Measurements from ENCODE around the gene MCM9.
"Not testable (repeated sequence)": the region's sequence is repeated elsewhere in the genome, so short reads cannot be mapped to it uniquely, and the experiment has no call there.

Gene MCM9

DNA sequence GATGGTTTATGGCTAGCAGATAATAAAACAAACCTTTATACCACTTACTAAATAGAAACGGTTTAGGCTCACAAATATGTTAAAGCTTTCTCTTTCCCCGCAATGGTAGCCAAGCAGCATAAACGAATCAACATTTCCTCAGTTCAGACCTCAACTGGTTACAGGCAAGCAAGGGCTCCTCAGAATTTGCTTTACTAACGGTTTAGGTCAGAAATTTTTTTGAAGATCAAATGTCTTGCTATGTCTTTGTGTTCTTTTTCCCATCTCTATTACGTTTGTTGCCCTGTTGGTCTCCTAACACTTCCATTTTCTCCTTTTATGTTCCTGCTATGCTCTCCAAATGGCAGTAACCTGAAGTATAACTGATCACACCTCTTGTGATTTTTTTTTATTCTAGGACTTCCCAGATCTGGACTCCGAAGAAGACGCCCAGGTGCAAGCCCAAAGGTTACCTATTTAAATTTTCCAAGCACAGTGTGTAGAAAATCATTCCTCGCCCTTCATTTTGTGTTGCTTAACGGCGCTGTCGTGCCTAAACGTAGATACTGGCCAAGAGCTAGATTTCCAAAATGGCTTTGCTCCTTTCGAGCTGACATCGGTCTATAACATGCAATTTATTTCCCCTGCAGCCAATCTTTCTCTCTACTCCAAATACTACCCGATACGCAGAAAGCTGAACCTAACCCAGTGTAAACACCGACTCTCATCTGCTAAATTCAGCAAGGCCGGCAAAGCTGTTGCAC, 41.7 kb downstream of the MCM9 start:
- DNase-seq, result peak; percentile 93

GRCh38 chr6:118892355-118892991, 42.5 kb downstream of the MCM9 start:
- DNase-seq, result peak; percentile 31

GRCh38 chr6:118890997-118891790, 43.8 kb downstream of the MCM9 start:
- no peak for DNase-seq

- peak; percentile 66 for DNase-seq
These were observed 45.8 kb downstream of the MCM9 start for GRCh38 chr6:118889163-118889562.

GRCh38 chr6:118886641-118887040, 48.3 kb downstream of the MCM9 start:
- no peak for DNase-seq

- DNase-seq, result no peak
These were observed 52.5 kb downstream of the MCM9 start for GRCh38 chr6:118882314-118882905.

DNA sequence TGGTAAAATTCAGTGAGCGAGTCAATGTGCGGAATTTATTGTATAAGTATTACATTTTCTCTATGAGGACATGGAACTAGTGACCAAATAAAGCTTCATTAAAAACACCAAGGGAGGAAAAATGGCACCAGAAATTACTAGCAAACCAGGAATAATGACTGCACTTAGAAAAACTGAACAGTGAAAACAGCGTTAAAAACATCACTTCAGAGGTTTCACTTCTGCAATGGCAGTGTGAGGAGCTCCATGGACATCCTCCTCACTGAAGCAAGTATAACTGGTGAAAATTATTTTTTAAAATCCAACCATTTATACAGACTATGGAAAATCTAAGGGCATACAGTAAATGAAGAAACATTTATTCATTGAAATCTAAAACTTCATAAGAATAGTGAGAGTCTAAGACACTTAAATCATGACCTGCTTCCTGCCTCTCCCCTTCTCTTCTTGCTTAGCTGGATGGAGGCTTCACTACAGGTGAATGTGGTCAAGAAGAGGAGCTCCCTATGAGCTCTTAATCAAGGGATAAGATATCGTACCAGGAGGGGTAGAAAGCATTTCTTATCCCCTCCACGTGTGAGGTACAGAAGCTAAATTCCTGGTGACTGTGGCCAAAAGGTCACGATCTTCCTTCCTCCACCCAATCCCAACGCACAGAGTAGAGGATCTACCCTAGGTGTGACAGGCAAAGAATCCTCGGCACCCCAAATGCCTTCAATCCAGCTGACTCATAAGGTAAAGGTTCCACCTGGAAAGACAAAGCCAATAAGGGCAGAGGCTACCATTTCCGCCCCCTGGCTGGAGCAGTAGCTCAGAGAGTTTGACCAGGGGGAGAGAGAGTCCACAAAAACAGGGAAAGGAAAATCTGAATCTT, 53.3 kb downstream of the MCM9 start:
- no peak for DNase-seq

DNA sequence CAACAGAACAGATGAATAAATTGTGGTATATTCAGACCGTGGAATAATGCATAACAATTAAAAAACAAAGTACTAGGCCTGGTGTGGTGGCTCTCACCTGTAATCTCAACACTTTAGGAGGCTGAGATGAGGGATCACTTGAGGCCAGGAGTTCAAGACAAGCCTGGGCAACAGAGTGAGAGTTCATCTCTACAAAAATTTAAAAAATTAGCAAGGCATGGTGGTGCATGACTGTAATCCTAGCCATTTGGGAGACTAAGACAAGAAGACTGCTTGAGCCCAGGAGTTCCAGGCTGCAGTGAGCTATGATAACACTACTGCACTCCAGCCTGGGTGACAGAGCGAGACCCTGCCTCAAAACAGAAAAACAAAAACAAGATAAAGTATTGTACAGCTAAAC, 57.2 kb downstream of the MCM9 start:
- DNase-seq, result no peak

DNA sequence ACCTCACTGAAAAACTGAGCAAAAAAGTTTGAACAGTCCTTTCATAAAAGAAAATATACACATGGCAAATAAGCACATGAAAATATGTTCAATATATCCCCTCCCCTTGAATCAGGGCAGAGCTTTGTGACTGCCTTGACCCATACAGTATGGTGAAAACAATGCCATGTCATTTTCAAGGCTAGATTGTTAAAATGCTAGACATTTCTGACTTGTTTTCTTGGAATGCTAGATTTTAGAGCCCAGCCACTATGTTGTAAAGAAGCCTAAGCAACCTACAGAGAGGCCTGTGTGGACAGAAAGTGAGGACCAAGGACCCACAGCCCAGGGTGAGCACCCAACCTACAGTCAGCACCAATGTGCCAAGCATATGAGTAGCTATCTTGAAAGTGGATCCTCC, 58.1 kb downstream of the MCM9 start:
- DNase-seq, result no peak

DNA sequence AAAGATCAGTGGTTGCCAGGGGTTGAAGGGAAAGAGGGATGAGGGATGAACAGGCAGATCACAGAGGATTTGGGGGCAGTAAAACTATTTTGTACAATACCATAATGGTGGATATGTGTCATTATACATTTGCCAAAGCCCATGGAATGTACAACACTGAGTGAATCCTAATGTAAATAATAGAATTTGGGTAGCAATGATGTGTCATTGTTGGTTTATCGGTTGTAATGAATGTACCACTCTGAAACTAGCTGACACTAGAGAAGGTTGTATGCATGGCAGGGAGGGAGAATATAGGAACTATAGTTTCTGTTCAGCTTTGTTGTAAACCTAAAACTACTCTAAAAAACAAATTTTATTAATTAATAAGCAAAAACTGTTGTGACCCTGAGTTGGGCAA, 58.8 kb downstream of the MCM9 start:
- peak; percentile 40 for DNase-seq

GRCh38 chr6:118875672-118876071, 59.3 kb downstream of the MCM9 start:
- DNase-seq, result peak; percentile 95

- no peak for DNase-seq
These were observed 61.7 kb downstream of the MCM9 start for GRCh38 chr6:118873239-118873638.

GRCh38 chr6:118872726-118873125, 62.2 kb downstream of the MCM9 start:
- DNase-seq, result no peak

- no peak for DNase-seq
These were observed 62.6 kb downstream of the MCM9 start for GRCh38 chr6:118872318-118872717.

DNA sequence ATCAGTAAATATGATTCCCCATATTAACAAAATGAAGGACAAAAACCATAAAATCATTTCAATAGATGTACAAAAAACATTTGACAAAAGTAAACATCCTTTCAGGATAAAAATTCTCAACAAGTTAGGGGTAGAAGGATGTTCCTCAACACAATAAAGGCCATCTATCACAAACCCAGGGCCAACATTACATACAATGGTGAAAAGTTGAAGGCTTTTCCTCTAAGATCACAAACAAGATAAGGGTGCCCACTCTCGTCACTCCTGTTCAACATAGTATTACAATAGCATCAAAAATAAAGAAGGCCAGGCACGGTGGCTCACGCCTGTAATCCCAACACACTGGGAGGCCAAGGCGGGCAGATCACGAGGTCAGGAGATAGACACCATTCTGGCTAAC, 63.6 kb downstream of the MCM9 start:
- DNase-seq, result no peak

- DNase-seq, result no peak
These were observed 64.9 kb downstream of the MCM9 start for GRCh38 chr6:118869894-118870589.

DNA sequence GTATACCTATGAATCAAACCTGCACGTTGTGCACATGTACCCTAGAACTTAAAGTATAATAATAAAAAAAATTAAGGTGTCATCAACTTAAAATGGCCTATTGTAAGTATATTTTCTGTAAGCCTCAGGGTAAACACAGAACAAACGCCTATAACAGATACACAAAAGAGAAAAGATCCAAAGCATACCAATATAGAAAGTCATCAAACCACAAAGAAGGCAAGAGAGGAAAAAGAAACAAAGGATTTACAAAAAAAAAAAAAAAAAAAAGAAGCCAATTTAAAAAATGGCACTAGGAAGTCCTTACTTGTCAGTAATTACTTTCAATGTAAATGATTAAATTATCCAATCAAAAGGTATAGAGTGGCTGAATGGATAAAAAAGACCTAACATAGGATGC, 65.6 kb downstream of the MCM9 start:
- DNase-seq, result no peak

- DNase-seq, result not testable (repeated sequence)
These were observed 66.1 kb downstream of the MCM9 start for GRCh38 chr6:118868901-118869300.

DNA sequence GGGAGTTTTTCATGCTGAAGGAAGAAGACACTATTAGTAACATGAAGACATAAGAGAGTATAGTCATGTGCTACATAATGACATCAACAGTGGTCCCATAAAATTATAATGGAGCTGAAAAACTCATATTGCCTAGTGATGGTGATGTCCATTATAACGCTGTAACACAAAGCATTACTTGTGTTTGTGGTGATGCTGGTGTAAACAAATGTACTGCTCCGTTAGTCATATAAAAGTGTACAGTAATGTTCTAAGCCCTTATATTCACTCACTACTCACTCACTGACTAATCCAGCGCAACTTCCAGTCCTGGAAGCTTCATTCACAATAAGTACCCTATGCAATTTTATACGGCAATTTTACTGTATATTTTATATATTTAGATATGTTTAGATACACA, 67.8 kb downstream of the MCM9 start:
- no peak for DNase-seq

DNA sequence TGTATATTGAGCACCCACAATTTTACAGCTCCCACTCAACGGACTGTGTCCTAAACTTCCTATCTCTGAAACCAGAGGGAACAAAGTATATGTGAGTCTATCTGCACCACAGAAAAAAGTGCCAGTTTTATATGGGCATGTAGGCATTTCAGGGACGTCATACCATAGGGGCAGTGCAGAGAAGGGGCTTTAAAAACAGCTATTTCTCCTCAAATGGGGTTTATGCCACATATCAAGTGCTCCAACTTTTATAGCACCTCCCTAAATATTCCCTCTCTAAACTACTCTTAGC, 69.9 kb downstream of the MCM9 start:
- no peak for DNase-seq

- no peak for DNase-seq
These were observed 70.4 kb downstream of the MCM9 start for GRCh38 chr6:118864341-118865099.

All from NCI-H774 (cell line).